ENCODE results near the gene NGEF. TPM values are rescaled to one million over a fixed set of nuclear protein-coding genes. Genes with fewer than 3 reads are reported as not detected.

Gene NGEF
- total and polyA plus RNA-seq, 10 of the 15 experiments (the other 5 are each of a cell fraction or from before 2014, with no cell fraction given) = 0.12 TPM; not detected in 9

GRCh38 chr2:232981356-232981755, 31.7 kb downstream of the NGEF start:
- intact Hi-C loops (cut with micrococcal nuclease; ENCODE audit: unreplicated experiment) (no loop called here), in situ Hi-C loops (cut with MboI) (no loop called here)
- Histone ChIP-seq H3K4me3 (no peak overlapping the region), H3K27me3 (replicated peaks in 1 of 2; ENCODE audit: control insufficient read depth in 2 of 2, insufficient read depth in 2 of 2, low read length in 1 of 2) (no peaks in the 10 kb centered on the region; a peak in 2 of 4 replicates), H2AFZ (ENCODE audit: control insufficient read depth, low read depth, low read length) (no peak overlapping the region), H3K27ac (ENCODE audit: control insufficient read depth, insufficient read depth) (no peak overlapping the region), H3K9me3 (replicated peaks; ENCODE audit: control insufficient read depth, insufficient read depth, low read length) (no peaks in the 10 kb centered on the region), H3K79me2 (ENCODE audit: control insufficient read depth, insufficient read depth, low read length) (no peaks in the 10 kb centered on the region), H4K20me1 (ENCODE audit: control insufficient read depth, insufficient read depth) (no peaks in the 10 kb centered on the region), H3K9ac (ENCODE audit: control insufficient read depth, insufficient read depth, low read length) (no peak overlapping the region), H3K36me3 (ENCODE audit: control insufficient read depth in 2 of 2, insufficient read depth in 2 of 2, low read length in 1 of 2) (no peaks in the 10 kb centered on the region), H3K4me1 (ENCODE audit: control insufficient read depth, insufficient read depth, low read length) (no peaks in the 10 kb centered on the region), H3K4me2 (ENCODE audit: control insufficient read depth, insufficient read depth) (no peak overlapping the region)
- SMC1A ChIA-PET (ENCODE audit: uncharacterized antibody, unreplicated experiment) = no interaction called here
- CTCF ChIA-PET = interaction anchor here (1.2 to 1.7 kb wide), 2 partner anchors 9 to 269 kb away, joined by 4 read pairs; no protein-coding TSS in a partner anchor
- no peak for TF ChIP-seq SREBF2 (IDR thresholded peaks at IDR 0.05; ENCODE audit: low read length)
- TF ChIP-seq IKZF2 (IDR thresholded peaks at IDR 0.05) = no peak
- TF ChIP-seq MEF2A (IDR thresholded peaks at IDR 0.05; ENCODE audit: insufficient read depth, low read depth, low read length) = no peak
- TF ChIP-seq EP300 (IDR thresholded peaks at IDR 0.05; ENCODE audit: borderline replicate concordance in 1 of 2, control insufficient read depth in 1 of 2, low read depth in 2 of 2, low read length in 2 of 2) = no peak
- no peak for TF ChIP-seq BMI1 (IDR thresholded peaks at IDR 0.05; ENCODE audit: borderline replicate concordance)
- TF ChIP-seq JUND (IDR thresholded peaks at IDR 0.05; ENCODE audit: low read depth, low read length) = no peak
- no peak for TF ChIP-seq CTCF (IDR thresholded peaks at IDR 0.05 in 2 of 3, conservative IDR thresholded peaks at IDR 0.05 in 1 of 3; ENCODE audit: control insufficient read depth in 2 of 3, extremely low read depth in 1 of 3, insufficient read depth in 1 of 3, low read depth in 3 of 3, low read length in 3 of 3)
- no peak for TF ChIP-seq LARP7 (IDR thresholded peaks at IDR 0.05)
- no peak for TF ChIP-seq RAD21 (IDR thresholded peaks at IDR 0.05; ENCODE audit: insufficient read depth, low read depth, low read length)
- RAD21 ChIA-PET (ENCODE audit: unreplicated experiment) = no interaction called here
- FAIRE-seq (no peak), DNase-seq (ENCODE audit: low read depth, low spot score) (no peak), ATAC-seq (no peak)
- POLR2A ChIA-PET = no interaction called here
- 32% methylated on average over 7 of the region's 7 CpGs for WGBS (ENCODE audit: insufficient coverage, insufficient replicate concordance, low lambda C conversion rate, missing lambda C conversion rate)
- no TSS peak for BruUV-seq (replicated peaks)
